Measurements from ENCODE around the gene PHACTR4. TPM values are rescaled to one million over a fixed set of nuclear protein-coding genes. Genes with fewer than 3 reads are reported as not detected.

The PHACTR4 gene
- total and polyA plus RNA-seq, 2 of the 13 experiments (the other 11 are each of a cell fraction or from before 2014, with no cell fraction given), result 13.9 to 17.1 TPM

- no peak; the same call in 1 of the 2 replicates for TF ChIP-seq ZNF878 (CRISPR knock-in tag; IDR thresholded peaks at IDR 0.05)
- TF ChIP-seq CEBPG (CRISPR knock-in tag; IDR thresholded peaks at IDR 0.05), result no peak
- TF ChIP-seq ZNF629 (CRISPR knock-in tag; conservative IDR thresholded peaks at IDR 0.05), result 0 out of 2 replicates have a peak, but pooled peaks have one; percentile 14
- TF ChIP-seq NBN (conservative IDR thresholded peaks at IDR 0.05), result no peak
- TF ChIP-seq ZSCAN12 (CRISPR knock-in tag; IDR thresholded peaks at IDR 0.05), result no peak
- TF ChIP-seq, protein P1, sequence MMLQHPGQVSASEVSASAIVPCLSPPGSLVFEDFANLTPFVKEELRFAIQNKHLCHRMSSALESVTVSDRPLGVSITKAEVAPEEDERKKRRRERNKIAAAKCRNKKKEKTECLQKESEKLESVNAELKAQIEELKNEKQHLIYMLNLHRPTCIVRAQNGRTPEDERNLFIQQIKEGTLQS (CRISPR knock-in tag; IDR thresholded peaks at IDR 0.05), result no peak
- TF ChIP-seq ZNF7 (CRISPR knock-in tag; IDR thresholded peaks at IDR 0.05), result 0 out of 2 replicates have a peak, but pooled peaks have one; percentile 2
- TF ChIP-seq RFXAP (CRISPR knock-in tag; IDR thresholded peaks at IDR 0.05; ENCODE audit: borderline replicate concordance), result 0 out of 2 replicates have a peak, but pooled peaks have one; percentile 26
- 0 out of 2 replicates have a peak, but pooled peaks have one; percentile 57 for TF ChIP-seq ZNF598 (CRISPR knock-in tag; IDR thresholded peaks at IDR 0.05; ENCODE audit: borderline replicate concordance)
- TF ChIP-seq SRF (IDR thresholded peaks at IDR 0.05; ENCODE audit: low read depth, low read length), result no peak
- no peak for TF ChIP-seq MED8 (CRISPR knock-in tag; IDR thresholded peaks at IDR 0.05; ENCODE audit: insufficient replicate concordance)
- TF ChIP-seq DMAP1 (CRISPR knock-in tag; IDR thresholded peaks at IDR 0.05), result peak; percentile 41; the same call in 1 of the 2 replicates
- TF ChIP-seq AGO2 (optimal IDR thresholded peaks at IDR 0.05; ENCODE audit: low read depth, low read length), result peak; percentile 98
- TF ChIP-seq, protein P2, sequence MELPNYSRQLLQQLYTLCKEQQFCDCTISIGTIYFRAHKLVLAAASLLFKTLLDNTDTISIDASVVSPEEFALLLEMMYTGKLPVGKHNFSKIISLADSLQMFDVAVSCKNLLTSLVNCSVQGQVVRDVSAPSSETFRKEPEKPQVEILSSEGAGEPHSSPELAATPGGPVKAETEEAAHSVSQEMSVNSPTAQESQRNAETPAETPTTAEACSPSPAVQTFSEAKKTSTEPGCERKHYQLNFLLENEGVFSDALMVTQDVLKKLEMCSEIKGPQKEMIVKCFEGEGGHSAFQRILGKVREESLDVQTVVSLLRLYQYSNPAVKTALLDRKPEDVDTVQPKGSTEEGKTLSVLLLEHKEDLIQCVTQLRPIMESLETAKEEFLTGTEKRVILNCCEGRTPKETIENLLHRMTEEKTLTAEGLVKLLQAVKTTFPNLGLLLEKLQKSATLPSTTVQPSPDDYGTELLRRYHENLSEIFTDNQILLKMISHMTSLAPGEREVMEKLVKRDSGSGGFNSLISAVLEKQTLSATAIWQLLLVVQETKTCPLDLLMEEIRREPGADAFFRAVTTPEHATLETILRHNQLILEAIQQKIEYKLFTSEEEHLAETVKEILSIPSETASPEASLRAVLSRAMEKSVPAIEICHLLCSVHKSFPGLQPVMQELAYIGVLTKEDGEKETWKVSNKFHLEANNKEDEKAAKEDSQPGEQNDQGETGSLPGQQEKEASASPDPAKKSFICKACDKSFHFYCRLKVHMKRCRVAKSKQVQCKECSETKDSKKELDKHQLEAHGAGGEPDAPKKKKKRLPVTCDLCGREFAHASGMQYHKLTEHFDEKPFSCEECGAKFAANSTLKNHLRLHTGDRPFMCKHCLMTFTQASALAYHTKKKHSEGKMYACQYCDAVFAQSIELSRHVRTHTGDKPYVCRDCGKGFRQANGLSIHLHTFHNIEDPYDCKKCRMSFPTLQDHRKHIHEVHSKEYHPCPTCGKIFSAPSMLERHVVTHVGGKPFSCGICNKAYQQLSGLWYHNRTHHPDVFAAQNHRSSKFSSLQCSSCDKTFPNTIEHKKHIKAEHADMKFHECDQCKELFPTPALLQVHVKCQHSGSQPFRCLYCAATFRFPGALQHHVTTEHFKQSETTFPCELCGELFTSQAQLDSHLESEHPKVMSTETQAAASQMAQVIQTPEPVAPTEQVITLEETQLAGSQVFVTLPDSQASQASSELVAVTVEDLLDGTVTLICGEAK (IDR thresholded peaks at IDR 0.05), result no peak
- TF ChIP-seq, protein P2 (CRISPR knock-in tag; IDR thresholded peaks at IDR 0.05), result no peak
Observed at GRCh38 chr1:28510273-28510969, 140.9 kb downstream of the PHACTR4 start (continued).
